DOHH2 (cell line): ENCODE results near the gene SUPT3H.

ENCODE experiments used
- H3F3A ChIP-seq: fragments of 200-600 bp; sonication (generic), shearing (Covaris generic); 2 replicates; pipeline ENCODE4 v1.6.0; 2016; ENCODE audit warnings: antibody characterized with exemption, mild to moderate bottlenecking; ENCODE audit not compliant: control insufficient read depth, insufficient read depth
- H3K27ac ChIP-seq: fragments of 200-600 bp; sonication (generic); 2 replicates; pipeline ENCODE4 v1.5.1; 2014; ENCODE audit warnings: low read depth, mild to moderate bottlenecking, low read length, moderate library complexity
- H3K27me3 ChIP-seq: fragments of 200-600 bp; sonication (generic); 2 replicates; pipeline ENCODE4 v1.6.1; 2014; ENCODE audit warnings: mild to moderate bottlenecking, low read length, mixed read lengths; ENCODE audit not compliant: control insufficient read depth
- H3K36me3 ChIP-seq: fragments of 200-600 bp; sonication (generic); 2 replicates; pipeline ENCODE4 v1.6.1; 2014; ENCODE audit warnings: mild to moderate bottlenecking, low read length, moderate library complexity, mixed read lengths; ENCODE audit not compliant: control insufficient read depth
- H3K4me1 ChIP-seq: fragments of 200-600 bp; sonication (generic); 2 replicates; pipeline ENCODE4 v1.6.1; 2014; ENCODE audit warnings: mild to moderate bottlenecking, low read length, mixed read lengths; ENCODE audit not compliant: control insufficient read depth
- H3K4me2 ChIP-seq: fragments of 200-600 bp; sonication (generic); 2 replicates; pipeline ENCODE4 v1.6.0; 2014; ENCODE audit warnings: mild to moderate bottlenecking, low read length, moderate library complexity
- H3K4me3 ChIP-seq: fragments of 200-600 bp; sonication (generic); 2 replicates; pipeline ENCODE4 v1.5.1; 2014; ENCODE audit warnings: mild to moderate bottlenecking, low read length, mixed read lengths
- H3K79me2 ChIP-seq: fragments of 200-600 bp; sonication (generic); 2 replicates; pipeline ENCODE4 v1.6.1; 2014; ENCODE audit warnings: mild to moderate bottlenecking, low read length, mixed read lengths; ENCODE audit not compliant: control insufficient read depth
- H3K9me2 ChIP-seq: fragments of 200-600 bp; sonication (generic); replicated peaks from 2 replicates; pipeline ENCODE4 v1.6.1; 2014; ENCODE audit warnings: mild to moderate bottlenecking, low read length, mixed read lengths; ENCODE audit not compliant: control insufficient read depth
- H3K9me3 ChIP-seq: fragments of 200-600 bp; sonication (generic); 2 replicates; pipeline ENCODE4 v1.6.1; 2014; ENCODE audit warnings: antibody characterized with exemption, low read length, mixed read lengths; ENCODE audit not compliant: control insufficient read depth, insufficient read depth
- H4K20me1 ChIP-seq: fragments of 200-600 bp; sonication (generic); 2 replicates; pipeline ENCODE4 v1.6.0; 2014; ENCODE audit warnings: low read depth, mild to moderate bottlenecking, antibody characterized with exemption, low read length, moderate library complexity; ENCODE audit not compliant: control insufficient read depth, insufficient read depth
- CTCF ChIP-seq: fragments of 200-600 bp; sonication (generic); IDR thresholded peaks from one replicate; pipeline ENCODE4 v1.5.1; 2014; ENCODE audit warnings: antibody characterized with exemption, mild to moderate bottlenecking, low read depth, low read length; ENCODE audit not compliant: poor library complexity, severe bottlenecking
- EZH2phosphoT487 ChIP-seq: fragments of 200-600 bp; sonication (generic); IDR thresholded peaks from 2 replicates; pipeline ENCODE4 v1.6.1; 2017; ENCODE audit warnings: borderline replicate concordance, mild to moderate bottlenecking, antibody characterized with exemption, low read length, moderate library complexity, mixed read lengths

SUPT3H gene

GRCh38 chr6:44943541-44943940 is 434.2 kb downstream of the SUPT3H start:
- Histone ChIP-seq H3K79me2 (no peaks in the 10 kb centered on the region), H3K4me2 (no peak overlapping the region), H3K9me3 (no peaks in the 10 kb centered on the region), H3K9me2 (no peaks in the 10 kb centered on the region), H3K27ac (no peak overlapping the region), H3K4me1 (no peaks in the 10 kb centered on the region), H3F3A (no peaks in the 10 kb centered on the region), H3K36me3 (no peaks in the 10 kb centered on the region), H4K20me1 (no peaks in the 10 kb centered on the region), H3K4me3 (no peak overlapping the region), H3K27me3 (no peaks in the 10 kb centered on the region)
- no peak for TF ChIP-seq EZH2phosphoT487
- no peak for TF ChIP-seq CTCF

- Histone ChIP-seq H4K20me1 (no peaks in the 10 kb centered on the region), H3K9me2 (no peaks in the 10 kb centered on the region), H3F3A (no peaks in the 10 kb centered on the region), H3K4me1 (no peaks in the 10 kb centered on the region), H3K27me3 (no peaks in the 10 kb centered on the region), H3K36me3 (no peaks in the 10 kb centered on the region), H3K9me3 (no peaks in the 10 kb centered on the region), H3K4me2 (no peak overlapping the region), H3K4me3 (no peak overlapping the region), H3K79me2 (no peaks in the 10 kb centered on the region), H3K27ac (no peak overlapping the region)
- no peak for TF ChIP-seq EZH2phosphoT487
- no peak for TF ChIP-seq CTCF
These were observed 434.9 kb downstream of the SUPT3H start for GRCh38 chr6:44942798-44943197.

- Histone ChIP-seq H3K4me3 (no peak overlapping the region), H3K27ac (no peak overlapping the region), H4K20me1 (no peaks in the 10 kb centered on the region), H3K79me2 (no peaks in the 10 kb centered on the region), H3K4me1 (no peaks in the 10 kb centered on the region), H3K4me2 (no peak overlapping the region), H3K9me3 (no peaks in the 10 kb centered on the region), H3K9me2 (no peaks in the 10 kb centered on the region), H3K36me3 (no peaks in the 10 kb centered on the region), H3F3A (no peaks in the 10 kb centered on the region), H3K27me3 (no peaks in the 10 kb centered on the region)
- no peak for TF ChIP-seq CTCF
- TF ChIP-seq EZH2phosphoT487, result no peak
These were observed 435.5 kb downstream of the SUPT3H start for GRCh38 chr6:44942201-44942600.

GRCh38 chr6:44940367-44940766 is 437.4 kb downstream of the SUPT3H start:
- Histone ChIP-seq H3K36me3 (no peaks in the 10 kb centered on the region), H3F3A (no peaks in the 10 kb centered on the region), H4K20me1 (no peaks in the 10 kb centered on the region), H3K27ac (no peak overlapping the region), H3K4me3 (no peak overlapping the region), H3K79me2 (no peaks in the 10 kb centered on the region), H3K9me2 (no peaks in the 10 kb centered on the region), H3K4me2 (no peak overlapping the region), H3K27me3 (no peaks in the 10 kb centered on the region), H3K9me3 (no peaks in the 10 kb centered on the region), H3K4me1 (no peaks in the 10 kb centered on the region)
- TF ChIP-seq CTCF, result no peak
- no peak for TF ChIP-seq EZH2phosphoT487
